K562 (cell line): ENCODE measurements around the gene SYCP3. TPM values are rescaled to one million over a fixed set of nuclear protein-coding genes. Genes with fewer than 3 reads are reported as not detected.
A peak's percentile ranks its signal among the peaks of the same experiment; 100 is the strongest.

Experiments used
- CSDE1 ChIP-seq, 2 experiments: fragments of 450-650 bp; IDR thresholded peaks; 2 replicates each; pipeline ENCODE4 v1.6.1; 2016; ENCODE audit warnings: mild to moderate bottlenecking in 1 of 2
- GTF2E2 ChIP-seq: fragments of 200-800 bp; sonication (Bioruptor generic); IDR thresholded peaks from 2 replicates; pipeline ENCODE4 v1.6.1; 2016; ENCODE audit warnings: missing genetic modification characterization, missing compliant biosample characterization
- HNRNPK ChIP-seq: fragments of 200-400 bp; formaldehyde crosslinking; IDR thresholded peaks from one replicate; pipeline ENCODE4 v1.6.1; 2018; ENCODE audit warnings: mild to moderate bottlenecking, low read depth, low read length; ENCODE audit not compliant: poor library complexity, severe bottlenecking
- IRF2 ChIP-seq: sonication (generic); formaldehyde crosslinking; IDR thresholded peaks from 2 replicates; pipeline ENCODE4 v1.8.1; 2022; ENCODE audit warnings: mild to moderate bottlenecking, missing genetic modification reagents
- NFYB ChIP-seq: IDR thresholded peaks from 2 replicates; pipeline ENCODE4 v1.6.1; 2011; ENCODE audit warnings: mild to moderate bottlenecking, moderate library complexity; ENCODE audit not compliant: insufficient read length; ENCODE audit errors: extremely low read depth
- PRPF4 ChIP-seq: fragments of 200-400 bp; formaldehyde crosslinking; IDR thresholded peaks from one replicate; pipeline ENCODE4 v1.6.1; 2017; ENCODE audit warnings: low read length, low read depth, mild to moderate bottlenecking; ENCODE audit not compliant: insufficient read depth, poor library complexity, severe bottlenecking
- SMARCA5 ChIP-seq: fragments of 450-650 bp; IDR thresholded peaks from 2 replicates; pipeline ENCODE4 v1.6.1; 2016
- SMC3 ChIP-seq: conservative IDR thresholded peaks from 2 replicates; pipeline ENCODE4 v1.6.1; 2011; ENCODE audit warnings: low read depth, low read length, improper control_type of control experiment; ENCODE audit not compliant: insufficient read depth
- SNIP1 ChIP-seq: fragments of 450-650 bp; IDR thresholded peaks from 2 replicates; pipeline ENCODE4 v1.7.1; 2017; ENCODE audit warnings: low read depth, mild to moderate bottlenecking
- TCF7L2 ChIP-seq: fragments of 150-350 bp; IDR thresholded peaks from 2 replicates; pipeline ENCODE4 v1.6.1; 2016; ENCODE audit warnings: low read depth, mild to moderate bottlenecking, low read length, moderate library complexity
- ZNF175 ChIP-seq: fragments of 200-800 bp; sonication (Bioruptor generic); IDR thresholded peaks from 2 replicates; pipeline ENCODE4 v1.6.1; 2016; ENCODE audit warnings: low read depth, mild to moderate bottlenecking, missing genetic modification characterization, missing compliant biosample characterization
- ZNF311 ChIP-seq: fragments of 250-450 bp; sonication (Bioruptor Pico); IDR thresholded peaks from 2 replicates; pipeline ENCODE4 v1.4.0; 2020; ENCODE audit warnings: mild to moderate bottlenecking, moderate library complexity
- polyA plus RNA-seq, 8 experiments: library from polyadenylated mRNA; depleted of rRNA in 4 of 8; stranded (reverse) in 5 of 8; unstranded in 3 of 8; fragments of >200 nt; fragmentation: Nextera tagmentation in 2 of 8; fragmentation: Illumina TruSeq in 1 of 8; extraction: Ambion mirVana in 2 of 8; extraction: Trizol in 1 of 8; gene quantifications; 2 replicates each; pipeline versions ENCODE4 v1.2.1 to v1.2.3, GENCODE V29; 2011 to 2014; ENCODE audit warnings: inconsistent platforms in 1 of 8, missing spikeins in 1 of 8
- total RNA-seq, 7 experiments: library from RNA; depleted of rRNA in 6 of 7; stranded (reverse); fragments of >200 nt in 6 of 7; fragmentation: Illumina TruSeq in 2 of 7; extraction: Trizol in 2 of 7; gene quantifications; 2 replicates each; pipeline versions ENCODE4 v1.2.1 to v1.2.3, GENCODE V29; 2011 to 2021; ENCODE audit warnings: low replicate concordance in 1 of 7
- TF ChIP-seq, protein P1 (sequence below), 2 experiments: fragments of 200-800 bp in 1 of 2; sonication (Bioruptor generic) in 1 of 2; sonication (generic) in 1 of 2; formaldehyde crosslinking in 1 of 2; IDR thresholded peaks in 1 of 2; conservative IDR thresholded peaks in 1 of 2; 2 replicates each; pipeline versions ENCODE4 v1.5.0 to v1.6.1; 2016 to 2020; ENCODE audit warnings: missing compliant biosample characterization in 1 of 2, missing genetic modification characterization in 1 of 2, missing genetic modification reagents in 1 of 2
- TF ChIP-seq, protein P2 (sequence below): fragments of 250-450 bp; sonication (Bioruptor Pico); IDR thresholded peaks from 2 replicates; pipeline ENCODE4 v1.4.0; 2020; ENCODE audit warnings: mild to moderate bottlenecking
- TF ChIP-seq, protein P3 (sequence below): sonication (generic); formaldehyde crosslinking; IDR thresholded peaks from 2 replicates; pipeline ENCODE4 v1.9.0; 2022; ENCODE audit warnings: mild to moderate bottlenecking, missing genetic modification reagents

Gene SYCP3
- total and polyA plus RNA-seq, 9 of the 15 experiments (the other 6 are each of a cell fraction or from before 2014, with no cell fraction given): 0.11 to 0.25 (median 0.22) TPM; not detected in 4

DNA sequence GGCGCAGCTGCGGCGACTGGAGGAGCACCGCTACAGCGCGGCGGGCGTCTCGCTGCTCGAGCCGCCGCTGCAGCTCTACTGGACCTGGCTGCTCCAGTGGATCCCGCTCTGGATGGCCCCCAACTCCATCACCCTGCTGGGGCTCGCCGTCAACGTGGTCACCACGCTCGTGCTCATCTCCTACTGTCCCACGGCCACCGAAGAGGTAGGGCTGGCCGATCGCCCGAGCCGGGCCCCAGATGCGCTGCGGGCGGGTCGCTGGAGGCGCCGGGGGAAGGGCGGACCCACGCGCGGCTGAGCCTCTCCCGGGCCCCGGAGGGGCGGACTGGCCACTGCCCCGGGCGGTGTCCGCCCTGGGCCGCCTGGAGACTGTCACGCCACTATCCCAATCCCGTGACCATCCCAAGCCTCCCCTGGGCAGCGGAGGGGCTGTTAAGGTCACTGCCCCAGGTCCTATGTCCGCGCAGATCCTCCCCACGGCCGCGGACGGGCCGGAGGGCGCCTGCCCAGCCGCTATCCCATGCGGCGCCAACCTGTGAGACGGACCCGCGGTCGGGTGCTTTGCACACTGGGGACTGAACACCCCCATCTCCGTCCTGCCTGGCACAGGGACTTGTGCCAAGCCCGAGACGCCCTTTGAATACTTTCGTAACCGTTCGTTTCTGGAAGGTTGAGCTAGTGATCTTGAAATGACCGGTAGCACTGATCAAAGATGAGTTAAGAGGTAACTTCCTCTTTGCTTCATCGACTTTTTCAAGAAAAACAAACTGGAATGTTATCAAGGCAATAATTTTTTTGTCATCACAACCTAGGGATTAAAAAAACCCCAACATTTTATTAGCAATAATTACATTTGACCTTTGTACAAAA lies 41.1 kb downstream of the SYCP3 start (continued):
- TF ChIP-seq, protein P1, sequence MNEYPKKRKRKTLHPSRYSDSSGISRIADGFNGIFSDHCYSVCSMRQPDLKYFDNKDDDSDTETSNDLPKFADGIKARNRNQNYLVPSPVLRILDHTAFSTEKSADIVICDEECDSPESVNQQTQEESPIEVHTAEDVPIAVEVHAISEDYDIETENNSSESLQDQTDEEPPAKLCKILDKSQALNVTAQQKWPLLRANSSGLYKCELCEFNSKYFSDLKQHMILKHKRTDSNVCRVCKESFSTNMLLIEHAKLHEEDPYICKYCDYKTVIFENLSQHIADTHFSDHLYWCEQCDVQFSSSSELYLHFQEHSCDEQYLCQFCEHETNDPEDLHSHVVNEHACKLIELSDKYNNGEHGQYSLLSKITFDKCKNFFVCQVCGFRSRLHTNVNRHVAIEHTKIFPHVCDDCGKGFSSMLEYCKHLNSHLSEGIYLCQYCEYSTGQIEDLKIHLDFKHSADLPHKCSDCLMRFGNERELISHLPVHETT (CRISPR knock-in tag; conservative IDR thresholded peaks at IDR 0.05 in 1 of 2, IDR thresholded peaks at IDR 0.05 in 1 of 2): no peak
- TF ChIP-seq IRF2: no peak
- no peak for TF ChIP-seq PRPF4
- TF ChIP-seq, protein P2, sequence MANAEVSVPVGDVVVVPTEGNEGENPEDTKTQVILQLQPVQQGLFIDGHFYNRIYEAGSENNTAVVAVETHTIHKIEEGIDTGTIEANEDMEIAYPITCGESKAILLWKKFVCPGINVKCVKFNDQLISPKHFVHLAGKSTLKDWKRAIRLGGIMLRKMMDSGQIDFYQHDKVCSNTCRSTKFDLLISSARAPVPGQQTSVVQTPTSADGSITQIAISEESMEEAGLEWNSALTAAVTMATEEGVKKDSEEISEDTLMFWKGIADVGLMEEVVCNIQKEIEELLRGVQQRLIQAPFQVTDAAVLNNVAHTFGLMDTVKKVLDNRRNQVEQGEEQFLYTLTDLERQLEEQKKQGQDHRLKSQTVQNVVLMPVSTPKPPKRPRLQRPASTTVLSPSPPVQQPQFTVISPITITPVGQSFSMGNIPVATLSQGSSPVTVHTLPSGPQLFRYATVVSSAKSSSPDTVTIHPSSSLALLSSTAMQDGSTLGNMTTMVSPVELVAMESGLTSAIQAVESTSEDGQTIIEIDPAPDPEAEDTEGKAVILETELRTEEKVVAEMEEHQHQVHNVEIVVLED (CRISPR knock-in tag): no peak
- TF ChIP-seq SMARCA5: no peak
- no peak for TF ChIP-seq NFYB
- TF ChIP-seq CSDE1 (IDR thresholded peaks at IDR 0.05): no peak
- TF ChIP-seq ZNF175 (CRISPR knock-in tag): no peak
- peak; percentile 55; the same call in 1 of the 2 replicates for TF ChIP-seq GTF2E2
- TF ChIP-seq ZNF311 (CRISPR knock-in tag): 0 out of 2 replicates have a peak, but pooled peaks have one; percentile 32
- TF ChIP-seq SNIP1: no peak
- TF ChIP-seq, protein P3, sequence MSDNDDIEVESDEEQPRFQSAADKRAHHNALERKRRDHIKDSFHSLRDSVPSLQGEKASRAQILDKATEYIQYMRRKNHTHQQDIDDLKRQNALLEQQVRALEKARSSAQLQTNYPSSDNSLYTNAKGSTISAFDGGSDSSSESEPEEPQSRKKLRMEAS: peak; percentile 48
- no peak for TF ChIP-seq HNRNPK
- no peak for TF ChIP-seq TCF7L2
- no peak for TF ChIP-seq SMC3
